Endometrial microvascular endothelial cells (primary cell): ENCODE data around the gene MT1X. TPM values are rescaled to one million over a fixed set of nuclear protein-coding genes. Genes with fewer than 3 reads are reported as not detected.

Experiments
- in situ Hi-C: cut with HindIII; loops from 2 replicates; pipeline ENCODE4 v1.10.0; 2017; ENCODE audit warnings: low sequenced_read_pairs, low pct_unique_long_range_greater_than_20kb; ENCODE audit errors: inconsistent ontology term
- total RNA-seq: library from RNA; depleted of rRNA; stranded (reverse); fragments of >200 nt; gene quantifications from one replicate; pipeline ENCODE4 v1.2.3, GENCODE V29; 2015; ENCODE audit errors: inconsistent ontology term

Gene MT1X
- total RNA-seq, 1 donor from 2014 or later, result 114 TPM

GRCh38 chr16:56732366-56732765, 50.1 kb downstream of the MT1X start:
- in situ Hi-C loops, result no loop called here

DNA sequence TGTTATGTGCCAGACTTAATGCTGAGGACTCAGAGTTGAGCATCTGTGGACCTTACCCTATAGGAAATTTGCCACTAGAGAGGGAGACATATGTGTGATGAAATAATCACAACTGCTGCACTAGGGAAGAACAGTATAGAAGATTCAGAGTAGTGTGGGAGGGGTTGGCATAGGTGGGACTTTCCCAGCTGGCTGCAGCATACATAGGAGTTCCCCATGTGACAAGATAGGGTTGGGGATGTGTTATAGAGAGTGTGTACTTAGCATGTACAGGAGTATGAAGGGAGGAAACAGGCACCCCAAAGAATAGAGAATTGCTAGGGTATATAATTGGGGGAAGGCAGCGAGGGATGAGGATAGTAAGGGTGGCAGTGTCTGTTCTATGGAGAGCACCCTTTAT, 50.6 kb downstream of the MT1X start:
- in situ Hi-C loops, result no loop called here

Other genes with a start within 250 kb of the MT1X start
- gene NUDT21, start 231.1 kb upstream of the MT1X start, total RNA-seq, result 110 TPM
- 99.2 TPM for gene OGFOD1, start 230.9 kb upstream of the MT1X start, total RNA-seq
- 45.7 TPM for gene BBS2, start 162.4 kb upstream of the MT1X start, total RNA-seq
- not detected for gene MT4, start 117.4 kb upstream of the MT1X start, total RNA-seq
- gene MT3, start 92.9 kb upstream of the MT1X start, total RNA-seq, result not detected
- 1,097 TPM for gene MT2A, start 73.9 kb upstream of the MT1X start, total RNA-seq
- 878 TPM for gene MT1E, start 56.7 kb upstream of the MT1X start, total RNA-seq
- gene MT1M, start 49.8 kb upstream of the MT1X start, total RNA-seq, result 4.6 TPM
- 40.6 TPM for gene MT1A, start 43.8 kb upstream of the MT1X start, total RNA-seq
- not detected for gene MT1B, start 30.6 kb upstream of the MT1X start, total RNA-seq
- gene MT1F, start 24.5 kb upstream of the MT1X start, total RNA-seq, result 6.5 TPM
- not detected for gene MT1G, start 14.4 kb upstream of the MT1X start, total RNA-seq
- not detected for gene MT1H, start 12.7 kb upstream of the MT1X start, total RNA-seq
- gene NUP93, start 47.7 kb downstream of the MT1X start, total RNA-seq, result 99.0 TPM
- gene SLC12A3, start 182.7 kb downstream of the MT1X start, total RNA-seq, result not detected
- 78.0 TPM for gene HERPUD1, start 249.7 kb downstream of the MT1X start, total RNA-seq